HUES64 (cell line): ENCODE data around the gene DTX3.
A peak's percentile ranks its signal among the peaks of the same experiment; 100 is the strongest.
"Not testable (repeated sequence)": the region's sequence is repeated elsewhere in the genome, so short reads cannot be mapped to it uniquely, and the experiment has no call there.

Source experiments
- H3K27ac ChIP-seq: 2 replicates; pipeline ENCODE4 v1.7.0; 2013; ENCODE audit warnings: low read depth, low read length, inconsistent platforms
- H3K27me3 ChIP-seq: 2 replicates; pipeline ENCODE4 v1.6.1; 2013; ENCODE audit warnings: mild to moderate bottlenecking, low read length; ENCODE audit not compliant: insufficient read depth
- H3K36me3 ChIP-seq: 2 replicates; pipeline ENCODE4 v1.6.1; 2013; ENCODE audit warnings: mild to moderate bottlenecking, low read length; ENCODE audit not compliant: insufficient read depth
- H3K4me1 ChIP-seq: 2 replicates; pipeline ENCODE4 v1.6.1; 2013; ENCODE audit warnings: mild to moderate bottlenecking, low read length, moderate library complexity; ENCODE audit not compliant: insufficient read depth
- H3K4me3 ChIP-seq: 2 replicates; pipeline ENCODE4 v1.5.1; 2013; ENCODE audit warnings: mild to moderate bottlenecking, low read length, moderate library complexity
- H3K9ac ChIP-seq: 2 replicates; pipeline ENCODE4 v1.6.1; 2013; ENCODE audit warnings: mild to moderate bottlenecking, low read depth, low read length
- H3K9me3 ChIP-seq: 2 replicates; pipeline ENCODE4 v1.6.1; 2013; ENCODE audit warnings: low read depth, low read length; ENCODE audit not compliant: insufficient read depth
- WGBS: fragments of 150-250, 120-280 bp; methylation state at CpG from one replicate; pipeline ENCODE4 v1.1.7; 2013; ENCODE audit warnings: missing lambda C conversion rate; 5-methylcytosine and 5-hydroxymethylcytosine counted together

The DTX3 gene

GRCh38 chr12:57629897-57630471 lies 25.4 kb downstream of the DTX3 start:
- H3K4me1 ChIP-seq, result peaks cover 12% of the 10 kb centered on the region
- H3K36me3 ChIP-seq, result no peaks in the 10 kb centered on the region
- no peak overlapping the region for H3K27ac ChIP-seq
- 80% methylated on average over 5 of the region's 5 CpGs for WGBS
- H3K4me3 ChIP-seq, result no peak overlapping the region
- no peak overlapping the region for H3K9ac ChIP-seq
- no peaks in the 10 kb centered on the region for H3K9me3 ChIP-seq
- peaks cover 98% of the 10 kb centered on the region for H3K27me3 ChIP-seq

GRCh38 chr12:57630891-57631433 lies 26.3 kb downstream of the DTX3 start:
- no peaks in the 10 kb centered on the region for H3K9me3 ChIP-seq
- H3K4me1 ChIP-seq, result peaks cover 12% of the 10 kb centered on the region
- H3K27ac ChIP-seq, result no peak overlapping the region
- no peak overlapping the region for H3K9ac ChIP-seq
- 67% methylated on average over 6 of the region's 6 CpGs for WGBS
- no peaks in the 10 kb centered on the region for H3K36me3 ChIP-seq
- peaks cover 96% of the 10 kb centered on the region for H3K27me3 ChIP-seq
- no peak overlapping the region for H3K4me3 ChIP-seq

GRCh38 chr12:57631566-57632072 lies 27.0 kb downstream of the DTX3 start:
- Histone ChIP-seq H3K9ac (no peak overlapping the region), H3K9me3 (no peaks in the 10 kb centered on the region), H3K27me3 (peaks cover 89% of the 10 kb centered on the region), H3K27ac (no peak overlapping the region), H3K36me3 (no peaks in the 10 kb centered on the region), H3K4me1 (peaks cover 12% of the 10 kb centered on the region), H3K4me3 (peak overlapping the region; percentile 59)
- 3% methylated on average over 26 of the region's 26 CpGs for WGBS

GRCh38 chr12:57632073-57632957 lies 27.7 kb downstream of the DTX3 start:
- WGBS, result under 1% methylated on average over 67 of the region's 67 CpGs
- H3K9me3 ChIP-seq, result no peaks in the 10 kb centered on the region
- H3K27me3 ChIP-seq, result peaks cover 82% of the 10 kb centered on the region
- H3K4me1 ChIP-seq, result peaks cover 12% of the 10 kb centered on the region
- H3K36me3 ChIP-seq, result no peaks in the 10 kb centered on the region
- H3K27ac ChIP-seq, result no peak overlapping the region
- H3K9ac ChIP-seq, result 0 out of 2 replicates have a peak overlapping the region, but pooled peaks have one; percentile 55
- peak overlapping the region; percentile 59 for H3K4me3 ChIP-seq

GRCh38 chr12:57632958-57633840 lies 28.6 kb downstream of the DTX3 start, which contains the start of gene B4GALNT1:
B4GALNT1 (minus strand) TSS chr12:57633201; CDS start chr12:57632132, 1,069 bp downstream.
- Histone ChIP-seq H3K36me3 (no peaks in the 10 kb centered on the region), H3K27me3 (peaks cover 73% of the 10 kb centered on the region), H3K4me1 (peaks cover 9% of the 10 kb centered on the region), H3K27ac (no peak within 1 kb of the TSS), H3K9ac (0 out of 2 replicates have a peak within 1 kb of the TSS, but pooled peaks have one; percentile 55), H3K4me3 (peak within 1 kb of the TSS; percentile 59), H3K9me3 (no peaks in the 10 kb centered on the region)
- 5% methylated on average over 56 of the region's 58 CpGs for WGBS

- 89% methylated on average over 9 of the region's 9 CpGs for WGBS
- H3K4me1 ChIP-seq, H3K27ac ChIP-seq, H3K9ac ChIP-seq, H3K36me3 ChIP-seq, H3K9me3 ChIP-seq, H3K4me3 ChIP-seq: not testable (repeated sequence)
- H3K27me3 ChIP-seq, result peaks cover 38% of the 10 kb centered on the region
These were observed 32.1 kb downstream of the DTX3 start for GRCh38 chr12:57636731-57637130.

GRCh38 chr12:57637364-57637763 lies 32.7 kb downstream of the DTX3 start:
- Histone ChIP-seq H3K9me3 (peaks cover under 1% of the 10 kb centered on the region; the same call in 1 of the 2 replicates), H3K36me3 (no peaks in the 10 kb centered on the region), H3K9ac (no peak overlapping the region), H3K27ac (no peak overlapping the region), H3K27me3 (peaks cover 32% of the 10 kb centered on the region), H3K4me1 (peaks cover 11% of the 10 kb centered on the region; the same call in 1 of the 2 replicates), H3K4me3 (no peak overlapping the region)
- WGBS, result 84% methylated on average over 2 of the region's 3 CpGs

- H3K9me3 ChIP-seq, result peaks cover 5% of the 10 kb centered on the region; the same call in 1 of the 2 replicates
- peaks cover 24% of the 10 kb centered on the region for H3K27me3 ChIP-seq
- H3K27ac ChIP-seq, result no peak overlapping the region
- peaks cover 11% of the 10 kb centered on the region; the same call in 1 of the 2 replicates for H3K4me1 ChIP-seq
- no peak overlapping the region for H3K4me3 ChIP-seq
- H3K9ac ChIP-seq, result no peak overlapping the region
- 93% methylated on average over 3 of the region's 3 CpGs for WGBS
- no peaks in the 10 kb centered on the region for H3K36me3 ChIP-seq
These were observed 33.5 kb downstream of the DTX3 start for GRCh38 chr12:57638096-57638495.

- 92% methylated on average over 7 of the region's 7 CpGs for WGBS
- Histone ChIP-seq H3K36me3 (no peaks in the 10 kb centered on the region), H3K4me3 (no peak overlapping the region), H3K27me3 (0 out of 2 replicates have a peak, but pooled peaks cover 4% of the 10 kb centered on the region), H3K9ac (no peak overlapping the region), H3K9me3 (peaks cover 26% of the 10 kb centered on the region), H3K4me1 (peaks cover 11% of the 10 kb centered on the region; the same call in 1 of the 2 replicates), H3K27ac (no peak overlapping the region)
These were observed 35.8 kb downstream of the DTX3 start for GRCh38 chr12:57640175-57641042.
